Left cardiac atrium (tissue), 4 donors: ENCODE measurements around the gene IFNA2. TPM values are rescaled to one million over a fixed set of nuclear protein-coding genes. Genes with fewer than 3 reads are reported as not detected.
"Not testable (repeated sequence)": the region's sequence is repeated elsewhere in the genome, so short reads cannot be mapped to it uniquely, and the experiment has no call there.

Experiments
- ATAC-seq, 2 donors: fragments of 200-7000 bp; cut with Tn5 transposase; one replicate each; pipeline ENCODE4 v1.9.1; 2020; ENCODE audit warnings: mild to moderate bottlenecking in 2 of 2, moderate library complexity in 2 of 2
- DNase-seq: peaks from one replicate; pipeline ENCODE4 v3.0.0-alpha.2; 2020
- intact Hi-C, 2 donors: fragments of 100-400 bp; cut with DNase I; formaldehyde crosslinking; loops; one replicate each; pipeline versions ENCODE4 v1.14.1 to v1.15.1; 2022 to 2023
- long read RNA-seq: library from polyadenylated mRNA; unstranded; transcript quantifications from one replicate; pipeline ENCODE4 v2.0.0, GENCODE V29; 2021
- total RNA-seq, 2 donors: library from RNA; stranded (reverse); fragmentation: NEBNext Ultra II Directional; extraction: Animal tissue kit (Norgen Biotek cat#: 25700); gene quantifications; one replicate each; pipeline ENCODE4 v1.2.1, GENCODE V29; 2021
- donor health status: DM: no; HTN: yes; CAD: no.
- donor health status: DM: no; HTN: yes; CAD: no; lungs with severe emphysema.
- donor health status: DM: yes; HTN: yes; CAD: no.
- donor health status: Dilated cardiomyopathy.

The IFNA2 gene
- not detected for total RNA-seq
- long read RNA-seq: 0 reads

GRCh38 chr9:21385131-21385670 lies at the start of gene IFNA2:
TSS of gene IFNA2 (minus strand) at chr9:21385398. CDS start at chr9:21385329, 69 bp downstream.
- DNase-seq (no peak), ATAC-seq (no peak)
- intact Hi-C loops: no loop called here

DNA sequence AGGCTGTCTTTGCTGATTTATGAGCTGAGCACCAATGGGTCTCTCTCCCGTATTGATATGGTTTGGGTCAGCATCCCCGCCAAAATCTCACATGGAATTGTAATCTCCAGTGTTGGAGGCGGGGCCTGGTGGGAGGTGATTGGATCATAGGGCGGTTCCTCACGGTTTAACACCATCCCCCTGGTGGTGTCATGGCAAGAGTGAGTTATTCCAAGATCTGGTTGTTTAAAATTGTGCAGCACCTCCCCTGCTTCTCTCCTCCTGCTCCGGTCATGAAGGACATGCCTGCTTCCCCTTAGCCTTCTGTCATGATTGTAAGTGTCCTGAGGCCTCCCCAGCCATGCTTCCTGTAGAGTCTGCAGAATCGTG lies 49.8 kb upstream of the IFNA2 start:
- ATAC-seq, intact Hi-C loops, DNase-seq: not testable (repeated sequence)

DNA sequence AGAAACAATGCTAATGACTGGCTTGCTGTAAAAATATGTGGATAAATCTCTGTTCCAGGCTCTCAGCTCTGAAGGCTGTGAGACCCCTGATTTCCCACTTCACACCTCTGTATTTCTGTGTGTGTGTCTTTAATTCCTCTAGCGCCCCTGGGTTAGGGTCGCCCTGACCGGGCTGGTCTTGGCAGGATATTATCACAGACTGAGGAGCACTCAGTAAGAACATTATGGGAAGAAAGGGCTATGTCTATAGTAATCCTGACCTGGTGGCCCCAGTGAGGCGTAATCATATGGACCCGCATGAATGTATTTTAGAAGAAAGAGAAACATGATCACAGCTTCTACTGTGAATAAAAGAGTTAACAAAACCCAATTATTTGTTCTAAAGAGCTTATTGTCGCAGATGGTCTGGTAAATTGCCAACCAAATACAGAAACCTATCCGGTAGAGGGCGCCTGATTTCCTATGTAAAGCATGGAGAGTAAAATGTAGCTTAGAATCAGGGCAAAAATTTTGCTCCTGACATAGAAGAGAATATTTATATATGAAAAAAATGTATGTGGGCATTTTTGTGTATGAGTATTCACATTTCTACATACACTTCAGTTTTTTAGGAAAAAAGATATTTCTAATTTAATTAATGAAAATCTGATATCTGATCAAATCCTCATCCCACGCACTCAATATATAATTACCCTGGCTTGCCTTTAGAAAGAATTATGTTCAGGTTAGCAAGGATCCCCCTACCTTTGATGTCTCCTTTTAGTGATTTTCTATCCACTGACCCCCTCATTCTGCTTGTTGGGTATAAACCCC lies 49.2 kb upstream of the IFNA2 start:
- intact Hi-C loops: no loop called here
- DNase-seq (peak; percentile 23), ATAC-seq (no peak)

- DNase-seq: no peak
- no peak for ATAC-seq
- intact Hi-C loops: no loop called here
Observed at GRCh38 chr9:21432672-21433425, 47.7 kb upstream of the IFNA2 start.

GRCh38 chr9:21429191-21429590 lies 44.0 kb upstream of the IFNA2 start:
- DNase-seq (no peak), ATAC-seq (no peak)
- intact Hi-C loops: no loop called here

DNA sequence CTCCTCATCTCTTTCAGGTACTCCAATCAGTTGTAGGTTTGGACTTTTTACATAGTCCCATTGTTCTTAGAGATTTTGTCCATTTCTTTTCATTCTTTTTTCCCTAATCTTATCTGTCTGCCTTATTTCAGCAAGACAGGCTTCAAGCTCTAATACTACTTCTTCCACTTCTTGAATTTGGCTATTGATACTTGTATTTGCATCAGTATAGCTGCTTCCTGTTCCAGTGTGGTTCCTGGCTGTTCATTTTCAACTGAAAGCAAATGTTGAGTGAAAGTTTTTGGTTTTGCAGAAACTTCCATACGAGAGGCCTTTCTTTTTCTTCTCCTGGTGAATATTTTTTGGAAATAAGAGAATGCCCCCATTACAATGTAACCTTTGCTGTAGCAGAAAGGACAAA lies 43.0 kb upstream of the IFNA2 start:
- ATAC-seq (no peak), DNase-seq (no peak)
- intact Hi-C loops: no loop called here

DNA sequence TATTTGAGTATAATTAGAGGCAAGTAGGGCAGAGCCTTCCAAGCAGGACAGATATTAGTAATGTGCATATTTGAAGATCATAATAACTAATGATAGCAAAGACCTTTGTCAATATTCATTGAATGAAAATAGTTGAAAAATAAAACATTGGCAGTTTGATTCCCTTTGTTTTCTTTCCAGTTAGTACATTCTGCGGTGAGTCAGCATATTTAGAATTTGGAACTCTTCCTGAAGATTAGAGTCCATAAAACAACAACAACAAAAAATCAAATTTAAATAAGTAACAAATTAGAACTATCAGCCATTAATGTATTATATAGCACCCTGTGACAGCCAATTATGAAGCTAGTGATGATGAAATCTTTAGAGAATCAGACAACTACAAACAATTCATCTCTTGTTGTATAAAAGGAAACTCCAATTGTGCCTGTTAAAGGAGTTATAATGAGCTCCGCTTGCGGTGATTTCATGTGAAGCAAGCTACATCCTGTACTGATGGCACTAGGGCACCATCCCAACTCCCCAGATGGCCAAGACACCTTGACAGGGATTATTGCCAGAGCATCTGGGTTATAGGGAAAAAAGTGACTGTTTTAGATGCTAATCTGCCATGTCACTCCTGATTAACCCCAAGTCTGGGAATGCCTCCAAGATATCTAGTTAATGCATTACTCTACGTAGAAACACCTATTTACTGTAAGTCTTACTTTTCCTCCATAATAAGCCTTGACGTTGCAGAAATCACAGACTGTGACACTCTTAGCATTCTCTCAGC lies 30.5 kb upstream of the IFNA2 start:
- DNase-seq (no peak), ATAC-seq (no peak)
- intact Hi-C loops: no loop called here

GRCh38 chr9:21414220-21414940 lies 29.2 kb upstream of the IFNA2 start:
- intact Hi-C loops: no loop called here
- DNase-seq (no peak), ATAC-seq (no peak)

DNA sequence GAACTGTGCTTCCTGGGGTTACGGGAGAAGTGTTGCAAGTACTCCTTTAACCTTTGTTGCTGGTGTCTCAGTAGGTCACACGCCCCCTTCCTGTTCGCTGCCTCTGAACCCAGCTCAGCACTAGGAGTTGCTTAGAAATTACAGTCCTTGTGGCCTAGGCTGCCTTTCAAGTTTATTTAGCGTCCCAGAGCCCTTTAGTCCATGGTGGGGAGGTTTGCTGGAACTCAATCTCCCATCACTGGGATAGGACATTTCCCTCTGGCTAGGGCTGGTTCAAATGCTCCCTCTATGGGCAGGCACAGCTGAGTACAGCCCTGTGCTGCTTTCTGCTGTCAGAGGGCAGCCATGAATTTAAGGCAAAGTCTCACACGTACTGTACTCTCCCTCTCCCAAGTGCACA lies 28.4 kb upstream of the IFNA2 start:
- ATAC-seq (no peak), DNase-seq (no peak)
- intact Hi-C loops: no loop called here

GRCh38 chr9:21413151-21413550 lies 28.0 kb upstream of the IFNA2 start:
- intact Hi-C loops: no loop called here
- no peak for ATAC-seq
- DNase-seq: no peak

GRCh38 chr9:21412107-21412506 lies 26.9 kb upstream of the IFNA2 start:
- DNase-seq (no peak), ATAC-seq (no peak)
- intact Hi-C loops: no loop called here

GRCh38 chr9:21408817-21409216 lies 23.6 kb upstream of the IFNA2 start, which contains the start of gene IFNA8:
TSS of gene IFNA8 (plus strand) at chr9:21409117. CDS start at chr9:21409177, 60 bp downstream.
- intact Hi-C loops: no loop called here
- DNase-seq: no peak
- ATAC-seq: no peak

GRCh38 chr9:21404146-21404545 lies 18.9 kb upstream of the IFNA2 start:
- DNase-seq: no peak
- intact Hi-C loops: no loop called here
- no peak for ATAC-seq

GRCh38 chr9:21402386-21403251 lies 17.4 kb upstream of the IFNA2 start:
- DNase-seq: no peak
- intact Hi-C loops: no loop called here
- peak in 1 of 2 donors; percentile 29 for ATAC-seq

GRCh38 chr9:21399956-21400355 lies 14.8 kb upstream of the IFNA2 start:
- intact Hi-C loops: loop anchor here in 1 of 2 donors (10.0 kb wide), 1 partner anchor 65 kb away; the partner anchor contains the start of gene KLHL9
- DNase-seq: no peak
- ATAC-seq: no peak

DNA sequence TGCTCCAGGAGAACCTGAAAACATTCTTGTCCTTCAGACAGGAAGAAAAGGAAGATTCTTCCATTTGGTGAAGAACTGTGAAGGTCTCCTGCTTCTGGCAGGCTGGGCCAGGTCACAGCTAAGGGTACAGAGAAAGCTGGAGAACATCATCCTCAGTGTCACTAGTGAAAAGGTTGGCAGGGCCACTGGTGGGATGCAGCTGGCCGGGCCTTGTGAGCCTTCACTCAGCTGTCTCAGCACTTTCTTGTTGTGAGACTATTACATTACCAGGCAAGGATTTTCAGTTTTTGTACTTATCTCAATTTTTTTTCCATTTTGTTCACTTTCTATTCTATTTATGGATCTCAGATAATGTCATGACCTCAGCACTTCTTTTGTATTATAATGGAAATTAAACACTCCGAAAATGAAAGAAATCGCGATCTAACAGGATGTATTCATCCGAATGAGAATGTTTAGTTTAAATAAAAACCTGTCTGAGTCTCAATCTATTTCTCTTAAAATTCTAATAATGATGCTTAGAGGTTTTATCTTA lies 13.8 kb upstream of the IFNA2 start:
- intact Hi-C loops: loop anchor here in 1 of 2 donors (10.0 kb wide), 1 partner anchor 64 kb away; the partner anchor contains the start of gene KLHL9
- ATAC-seq (no peak), DNase-seq (no peak)
